PC-3 (cell line): ENCODE results near the gene BLM. TPM values are rescaled to one million over a fixed set of nuclear protein-coding genes. Genes with fewer than 3 reads are reported as not detected.

Source experiments
- ATAC-seq: fragments of 200-7000 bp; cut with Tn5 transposase; 2 replicates; pipeline ENCODE4 v1.9.1; 2020; ENCODE audit warnings: mild to moderate bottlenecking, moderate library complexity
- BruUV-seq: library from RNA; stranded (reverse); fragments of 400-500 nt; replicated peaks from 2 replicates; lab custom pipeline; 2021; lab: Mats Ljungman, UMichigan
- CTCF ChIA-PET: fragments of 300-600 bp; sonication (Branson Sonifier 250); formaldehyde crosslinking; loops from one replicate; lab custom pipeline; 2022; ENCODE audit warnings: antibody characterized with exemption; lab: Charles Lee
- POLR2A ChIA-PET: fragments of 300-600 bp; sonication (Branson Sonifier 250); formaldehyde crosslinking; loops from one replicate; lab custom pipeline; 2022; ENCODE audit warnings: antibody characterized with exemption; ENCODE audit not compliant: unreplicated experiment; lab: Charles Lee
- DNase-seq: peaks from one replicate; pipeline ENCODE4 v3.0.0-alpha.2; 2015
- H2AFZ ChIP-seq: fragments of 300-600 bp; sonication (generic); 2 replicates; pipeline ENCODE4 v1.6.0; 2016; ENCODE audit warnings: antibody characterized with exemption, low read length
- H3F3A ChIP-seq: fragments of 300-600 bp; sonication (generic); one replicate; pipeline ENCODE4 v1.6.0; 2017; ENCODE audit warnings: antibody characterized with exemption, low read length, control low read depth, mild to moderate bottlenecking; ENCODE audit not compliant: unreplicated experiment
- H3K27ac ChIP-seq: fragments of 300-600 bp; sonication (generic); 2 replicates; pipeline ENCODE4 v1.5.1; 2016; ENCODE audit warnings: mild to moderate bottlenecking, low read length
- H3K27me3 ChIP-seq: fragments of 300-600 bp; sonication (generic); 2 replicates; pipeline ENCODE4 v1.6.1; 2016; ENCODE audit warnings: low read length, mixed read lengths
- H3K36me3 ChIP-seq: fragments of 300-600 bp; sonication (generic); 2 replicates; pipeline ENCODE4 v1.6.1; 2016; ENCODE audit warnings: low read depth, mixed run types, low read length, mixed read lengths
- H3K4me1 ChIP-seq: fragments of 300-600 bp; sonication (generic); 2 replicates; pipeline ENCODE4 v1.5.1; 2016; ENCODE audit warnings: low read length; ENCODE audit not compliant: insufficient read depth
- H3K4me2 ChIP-seq: fragments of 300-600 bp; sonication (generic); 2 replicates; pipeline ENCODE4 v1.6.0; 2016; ENCODE audit warnings: low read length
- H3K4me3 ChIP-seq: fragments of 300-600 bp; sonication (generic); 2 replicates; pipeline ENCODE4 v1.5.1; 2016; ENCODE audit warnings: mild to moderate bottlenecking, low read length, mixed read lengths
- H3K79me2 ChIP-seq: fragments of 300-600 bp; sonication (generic); 2 replicates; pipeline ENCODE4 v1.6.1; 2017; ENCODE audit warnings: low read length, mixed read lengths
- H3K9ac ChIP-seq: fragments of 300-600 bp; sonication (generic); 2 replicates; pipeline ENCODE4 v1.6.0; 2016; ENCODE audit warnings: mild to moderate bottlenecking, low read length
- H3K9me2 ChIP-seq: fragments of 300-600 bp; sonication (generic); replicated peaks from 2 replicates; pipeline ENCODE4 v1.6.1; 2016; ENCODE audit warnings: mixed run types, low read length, mixed read lengths
- H3K9me3 ChIP-seq: fragments of 300-600 bp; sonication (generic); 2 replicates; pipeline ENCODE4 v1.6.1; 2016; ENCODE audit warnings: low read length, mixed read lengths
- H4K20me1 ChIP-seq: fragments of 300-600 bp; sonication (generic); 2 replicates; pipeline ENCODE4 v1.6.1; 2016; ENCODE audit warnings: low read length, mixed read lengths
- EZH2 ChIP-seq: fragments of 300-600 bp; sonication (generic); IDR thresholded peaks from one replicate; pipeline ENCODE4 v1.6.1; 2017; ENCODE audit warnings: antibody characterized with exemption, mild to moderate bottlenecking, low read length; ENCODE audit not compliant: unreplicated experiment
- EZH2phosphoT487 ChIP-seq: fragments of 300-600 bp; sonication (generic); IDR thresholded peaks from 2 replicates; pipeline ENCODE4 v1.6.1; 2018; ENCODE audit warnings: mild to moderate bottlenecking, antibody characterized with exemption, low read length, borderline replicate concordance
- intact Hi-C: fragments of 100-400 bp; cut with micrococcal nuclease; formaldehyde crosslinking; loops from 2 replicates; pipeline ENCODE4 v1.9.0; 2023
- total RNA-seq: library from RNA; depleted of rRNA; stranded (reverse); fragments of >200 nt; gene quantifications from 2 replicates; pipeline ENCODE4 v1.2.3, GENCODE V29; 2014
- TF ChIP-seq, protein P1 (sequence below): fragments of 300-600 bp; sonication (generic); conservative IDR thresholded peaks from 2 replicates; pipeline ENCODE4 v1.5.1; 2017; ENCODE audit warnings: antibody characterized with exemption, low read depth, mild to moderate bottlenecking, low read length

Gene BLM
- total RNA-seq, 1 experiment from 2014 or later = 18.7 TPM

DNA sequence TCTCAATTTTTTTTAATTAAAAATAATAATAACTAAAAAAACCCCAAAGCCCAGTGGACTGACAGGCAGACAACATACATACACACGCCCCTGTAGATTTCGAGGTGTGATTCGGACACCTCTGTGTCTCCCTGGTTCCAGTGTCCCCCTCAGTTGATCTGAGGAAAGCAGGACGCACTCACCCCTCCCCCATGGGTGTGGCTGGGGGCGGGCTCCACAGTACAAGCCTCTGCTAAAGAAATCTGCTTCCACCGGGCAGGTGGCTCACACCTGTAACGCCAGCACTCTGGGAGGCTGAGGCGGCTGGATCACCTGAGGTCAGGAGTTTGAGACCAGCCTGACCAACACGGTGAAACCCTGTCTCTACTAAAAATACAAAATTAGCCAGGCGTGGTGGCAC is 33.8 kb upstream of the BLM start:
- ATAC-seq = no peak

DNA sequence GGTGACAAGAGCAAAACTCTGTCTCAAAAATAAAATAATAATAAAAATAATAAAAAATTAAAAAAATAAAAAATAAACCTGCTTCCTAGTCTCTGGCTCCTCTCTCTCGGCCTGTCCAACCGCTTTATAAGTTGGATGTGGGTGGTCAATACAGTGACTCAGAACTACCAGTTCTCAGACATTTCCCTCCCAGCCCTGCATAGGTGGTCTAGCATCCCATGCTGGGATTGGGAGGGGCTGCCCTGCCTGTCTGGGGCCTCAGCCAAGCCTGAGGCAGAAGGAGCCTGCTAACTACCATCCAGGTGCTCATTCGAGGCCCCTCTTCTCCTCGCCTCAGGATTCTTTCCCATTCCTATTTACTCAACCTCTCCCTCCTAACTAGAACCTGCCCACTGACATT is 33.3 kb upstream of the BLM start:
- H3K4me3 ChIP-seq = no peak overlapping the region
- no peaks in the 10 kb centered on the region for H3K9me3 ChIP-seq
- no peaks in the 10 kb centered on the region for H3K27me3 ChIP-seq
- intact Hi-C loops = no loop called here
- H3K9me2 ChIP-seq = no peaks in the 10 kb centered on the region
- ATAC-seq (no peak), DNase-seq (no peak)
- no peaks in the 10 kb centered on the region for H3K79me2 ChIP-seq
- no peak overlapping the region for H3K27ac ChIP-seq
- H3K4me2 ChIP-seq = no peak overlapping the region
- no peak for TF ChIP-seq EZH2
- no peak for TF ChIP-seq EZH2phosphoT487
- TF ChIP-seq, protein P1, sequence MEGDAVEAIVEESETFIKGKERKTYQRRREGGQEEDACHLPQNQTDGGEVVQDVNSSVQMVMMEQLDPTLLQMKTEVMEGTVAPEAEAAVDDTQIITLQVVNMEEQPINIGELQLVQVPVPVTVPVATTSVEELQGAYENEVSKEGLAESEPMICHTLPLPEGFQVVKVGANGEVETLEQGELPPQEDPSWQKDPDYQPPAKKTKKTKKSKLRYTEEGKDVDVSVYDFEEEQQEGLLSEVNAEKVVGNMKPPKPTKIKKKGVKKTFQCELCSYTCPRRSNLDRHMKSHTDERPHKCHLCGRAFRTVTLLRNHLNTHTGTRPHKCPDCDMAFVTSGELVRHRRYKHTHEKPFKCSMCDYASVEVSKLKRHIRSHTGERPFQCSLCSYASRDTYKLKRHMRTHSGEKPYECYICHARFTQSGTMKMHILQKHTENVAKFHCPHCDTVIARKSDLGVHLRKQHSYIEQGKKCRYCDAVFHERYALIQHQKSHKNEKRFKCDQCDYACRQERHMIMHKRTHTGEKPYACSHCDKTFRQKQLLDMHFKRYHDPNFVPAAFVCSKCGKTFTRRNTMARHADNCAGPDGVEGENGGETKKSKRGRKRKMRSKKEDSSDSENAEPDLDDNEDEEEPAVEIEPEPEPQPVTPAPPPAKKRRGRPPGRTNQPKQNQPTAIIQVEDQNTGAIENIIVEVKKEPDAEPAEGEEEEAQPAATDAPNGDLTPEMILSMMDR = no peak
- no peaks in the 10 kb centered on the region for H3F3A ChIP-seq
- peaks cover 19% of the 10 kb centered on the region for H3K4me1 ChIP-seq
- ChIA-PET POLR2A (no interaction called here), CTCF (no interaction called here)
- no peak overlapping the region for H2AFZ ChIP-seq
- no peak overlapping the region for H3K9ac ChIP-seq
- no peaks in the 10 kb centered on the region for H4K20me1 ChIP-seq
- no TSS peak for BruUV-seq
- H3K36me3 ChIP-seq = no peaks in the 10 kb centered on the region

More for the DNA sequence above, 33.8 kb upstream of the BLM start:
- Histone ChIP-seq H3K27ac (no peak overlapping the region), H3F3A (no peaks in the 10 kb centered on the region), H3K4me1 (peaks cover 20% of the 10 kb centered on the region), H3K9ac (no peak overlapping the region), H3K9me2 (no peaks in the 10 kb centered on the region), H3K4me2 (no peak overlapping the region), H3K4me3 (no peak overlapping the region), H3K36me3 (no peaks in the 10 kb centered on the region), H4K20me1 (no peaks in the 10 kb centered on the region), H2AFZ (no peak overlapping the region), H3K27me3 (no peaks in the 10 kb centered on the region), H3K9me3 (no peaks in the 10 kb centered on the region), H3K79me2 (no peaks in the 10 kb centered on the region)
- TF ChIP-seq EZH2phosphoT487 = no peak
- no peak for TF ChIP-seq EZH2
- TF ChIP-seq, protein P1 = no peak
- intact Hi-C loops = no loop called here
- BruUV-seq = no TSS peak
- no peak for DNase-seq
- ChIA-PET CTCF (no interaction called here), POLR2A (no interaction called here)

DNA sequence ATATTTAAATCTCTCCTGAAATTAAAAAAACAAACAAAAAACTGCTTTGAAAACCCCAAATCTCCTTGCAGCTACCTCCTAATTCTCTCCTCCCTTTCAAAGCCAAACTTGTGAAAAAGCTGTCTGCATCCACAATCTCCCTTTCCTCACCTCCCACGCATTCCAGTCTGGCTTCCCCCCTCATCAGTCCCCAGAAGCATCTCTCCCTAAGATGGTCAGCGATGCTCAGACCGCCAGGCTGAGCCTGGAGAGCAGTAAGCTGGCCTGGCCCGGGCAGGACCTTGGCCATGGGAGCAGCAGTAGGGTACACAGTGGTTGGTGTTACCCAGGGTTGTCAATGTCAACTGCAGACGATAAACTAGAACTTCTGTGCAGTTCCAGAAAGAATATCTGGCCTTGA is 32.9 kb upstream of the BLM start:
- ATAC-seq = no peak
- Histone ChIP-seq H3K4me2 (no peak overlapping the region), H3K4me3 (no peak overlapping the region), H3K27me3 (no peaks in the 10 kb centered on the region), H3K9me2 (no peaks in the 10 kb centered on the region), H3K4me1 (peaks cover 19% of the 10 kb centered on the region), H3K79me2 (no peaks in the 10 kb centered on the region), H3K9ac (no peak overlapping the region), H4K20me1 (no peaks in the 10 kb centered on the region), H3F3A (no peaks in the 10 kb centered on the region), H3K36me3 (no peaks in the 10 kb centered on the region), H3K27ac (no peak overlapping the region), H3K9me3 (no peaks in the 10 kb centered on the region), H2AFZ (no peak overlapping the region)
- BruUV-seq = no TSS peak
- TF ChIP-seq, protein P1 = no peak
- TF ChIP-seq EZH2 (no peak), EZH2phosphoT487 (no peak)
- POLR2A ChIA-PET = no interaction called here
- CTCF ChIA-PET = no interaction called here
- no peak for DNase-seq
- intact Hi-C loops = no loop called here
